CD4-positive, alpha-beta T cell treated with Interleukin-4 for 4 hours (primary cell): ENCODE results near the gene RIN1.
"Not testable (repeated sequence)": the region's sequence is repeated elsewhere in the genome, so short reads cannot be mapped to it uniquely, and the experiment has no call there.

Experiments used
- DNase-seq: peaks from one replicate; pipeline ENCODE4 v3.0.0-alpha.2; 2020

RIN1 gene, protein sequence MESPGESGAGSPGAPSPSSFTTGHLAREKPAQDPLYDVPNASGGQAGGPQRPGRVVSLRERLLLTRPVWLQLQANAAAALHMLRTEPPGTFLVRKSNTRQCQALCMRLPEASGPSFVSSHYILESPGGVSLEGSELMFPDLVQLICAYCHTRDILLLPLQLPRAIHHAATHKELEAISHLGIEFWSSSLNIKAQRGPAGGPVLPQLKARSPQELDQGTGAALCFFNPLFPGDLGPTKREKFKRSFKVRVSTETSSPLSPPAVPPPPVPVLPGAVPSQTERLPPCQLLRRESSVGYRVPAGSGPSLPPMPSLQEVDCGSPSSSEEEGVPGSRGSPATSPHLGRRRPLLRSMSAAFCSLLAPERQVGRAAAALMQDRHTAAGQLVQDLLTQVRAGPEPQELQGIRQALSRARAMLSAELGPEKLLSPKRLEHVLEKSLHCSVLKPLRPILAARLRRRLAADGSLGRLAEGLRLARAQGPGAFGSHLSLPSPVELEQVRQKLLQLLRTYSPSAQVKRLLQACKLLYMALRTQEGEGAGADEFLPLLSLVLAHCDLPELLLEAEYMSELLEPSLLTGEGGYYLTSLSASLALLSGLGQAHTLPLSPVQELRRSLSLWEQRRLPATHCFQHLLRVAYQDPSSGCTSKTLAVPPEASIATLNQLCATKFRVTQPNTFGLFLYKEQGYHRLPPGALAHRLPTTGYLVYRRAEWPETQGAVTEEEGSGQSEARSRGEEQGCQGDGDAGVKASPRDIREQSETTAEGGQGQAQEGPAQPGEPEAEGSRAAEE

DNA sequence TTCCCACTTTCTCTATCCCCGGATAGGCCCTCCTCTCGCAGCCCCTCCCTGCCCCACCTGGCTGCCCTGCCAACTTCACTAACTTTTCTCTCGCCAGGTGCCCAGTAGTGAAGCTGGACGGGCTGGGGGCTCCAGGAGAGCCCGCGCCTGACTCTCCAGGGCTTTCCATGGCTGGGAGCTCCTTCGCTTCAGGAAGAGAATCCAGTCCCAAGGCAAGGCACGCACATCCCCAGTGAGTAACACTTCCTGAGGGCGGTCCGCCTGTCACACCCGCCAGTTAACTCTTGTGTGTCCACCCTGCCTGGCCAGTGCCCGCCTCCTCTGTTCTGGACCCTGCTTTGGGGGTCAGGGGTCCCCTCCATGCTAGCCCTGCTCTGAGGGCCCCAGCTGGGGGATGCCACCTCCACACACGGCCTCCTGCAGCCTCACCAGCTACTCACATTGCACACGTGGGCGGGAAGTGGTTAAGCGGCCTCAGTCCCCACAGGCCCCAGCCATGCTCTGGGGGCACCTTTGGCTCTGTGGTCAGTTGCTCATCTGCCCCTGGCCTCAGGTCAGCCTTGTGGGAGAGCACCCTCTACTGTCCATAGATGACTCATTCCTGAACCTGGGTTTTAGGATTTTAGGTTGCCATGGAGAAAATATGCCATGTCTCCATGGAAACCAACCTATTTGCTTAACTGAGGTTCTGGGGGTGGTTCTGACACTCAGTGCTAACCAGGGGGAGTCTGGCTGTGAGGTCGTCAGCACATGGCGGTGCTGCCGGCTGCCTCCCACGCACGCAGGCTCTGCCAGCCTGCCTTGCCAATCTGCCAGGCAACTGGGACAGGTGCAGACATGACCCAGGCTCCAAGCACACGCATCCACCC is at the start of gene RIN1:
TSS of gene RIN1 (minus strand) at position 201 of the 869 bp plus-strand sequence. CDS start at position 169, 32 bp downstream.
- peak; percentile 76 for DNase-seq

DNA sequence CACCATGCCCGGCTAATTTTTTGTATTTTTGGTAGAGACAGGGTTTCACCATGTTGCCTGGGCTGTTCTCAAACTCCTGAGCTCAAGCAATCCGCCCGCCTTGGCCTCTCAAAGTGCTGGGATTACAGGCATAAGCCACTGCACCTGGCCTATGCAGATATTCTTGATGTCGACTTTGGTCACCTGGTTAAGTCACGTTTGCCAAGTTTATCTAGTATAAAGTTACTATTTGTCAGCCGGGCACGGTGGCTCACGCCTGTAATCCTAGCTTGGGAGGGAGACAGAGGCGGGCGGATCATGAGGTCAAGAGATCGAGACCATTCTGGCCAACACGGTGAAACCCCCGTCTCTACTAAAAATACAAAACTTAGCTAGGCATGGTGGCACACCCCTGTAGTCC is 48.1 kb upstream of the RIN1 start:
- not testable (repeated sequence) for DNase-seq

DNA sequence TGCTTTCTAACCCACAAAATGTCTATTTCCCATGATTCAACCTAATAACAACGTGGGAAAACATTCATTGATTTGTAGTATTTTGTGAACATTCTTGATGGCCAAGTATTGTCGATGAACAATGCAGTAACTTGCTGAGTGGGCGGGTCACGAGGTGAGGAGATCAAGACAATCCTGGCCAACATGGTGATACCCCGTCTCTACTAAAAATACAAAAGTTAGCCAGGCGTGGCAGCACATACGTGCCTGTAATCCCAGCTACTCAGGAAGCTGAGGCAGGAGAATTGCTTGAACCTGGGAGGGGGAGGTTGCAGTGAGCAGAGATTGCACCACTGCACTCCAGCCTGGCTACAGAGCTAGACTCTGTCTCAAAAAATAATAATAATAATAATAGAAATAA is 44.0 kb upstream of the RIN1 start:
- DNase-seq = not testable (repeated sequence)

DNA sequence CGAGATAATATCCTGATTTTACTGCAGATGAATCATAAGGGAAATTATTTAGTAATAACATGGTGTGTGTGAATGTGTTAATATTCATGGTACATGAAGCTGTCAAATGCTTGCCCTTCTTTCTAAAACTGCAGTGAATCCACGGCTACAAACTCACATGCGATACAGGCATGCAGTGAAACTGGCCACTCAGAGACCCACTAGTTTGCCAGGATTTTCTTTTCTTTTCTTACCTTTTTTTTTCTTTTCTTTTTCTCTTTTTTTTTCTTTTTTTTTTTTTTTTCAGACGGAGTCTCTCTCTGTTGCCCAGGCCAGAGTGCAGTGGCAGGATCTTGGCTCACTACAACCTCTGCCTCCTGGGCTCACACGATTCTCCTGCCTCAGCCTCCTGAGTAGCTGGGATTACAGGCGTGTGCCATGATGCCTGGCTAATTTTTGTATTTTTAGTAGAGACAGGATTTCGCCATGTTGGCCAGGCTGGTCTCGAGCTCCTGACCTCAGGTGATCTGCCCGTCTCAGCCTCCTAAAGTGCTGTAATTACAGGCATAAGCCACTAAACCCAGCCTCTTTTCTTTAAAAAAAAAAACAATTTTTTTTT is 37.6 kb upstream of the RIN1 start:
- DNase-seq = not testable (repeated sequence)

DNA sequence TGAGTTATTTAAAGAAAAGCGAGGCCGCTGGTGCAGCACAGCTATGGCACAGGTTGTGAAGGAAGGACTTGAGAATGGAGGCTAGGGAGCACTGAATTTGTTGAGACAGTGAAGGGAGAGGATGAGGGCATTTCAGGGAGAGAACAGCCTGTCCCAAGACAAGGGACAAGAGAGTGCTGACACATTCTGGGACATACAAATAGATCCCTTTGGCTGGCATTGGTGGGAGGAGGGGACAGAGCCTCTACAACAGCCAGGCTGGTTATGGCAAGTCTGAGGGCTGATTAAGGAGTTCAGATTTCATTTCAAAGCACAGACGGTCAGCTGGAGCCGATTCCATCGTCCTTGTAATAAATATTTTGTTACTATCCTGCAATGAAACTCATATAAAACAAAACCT is 37.0 kb upstream of the RIN1 start:
- no peak for DNase-seq

DNA sequence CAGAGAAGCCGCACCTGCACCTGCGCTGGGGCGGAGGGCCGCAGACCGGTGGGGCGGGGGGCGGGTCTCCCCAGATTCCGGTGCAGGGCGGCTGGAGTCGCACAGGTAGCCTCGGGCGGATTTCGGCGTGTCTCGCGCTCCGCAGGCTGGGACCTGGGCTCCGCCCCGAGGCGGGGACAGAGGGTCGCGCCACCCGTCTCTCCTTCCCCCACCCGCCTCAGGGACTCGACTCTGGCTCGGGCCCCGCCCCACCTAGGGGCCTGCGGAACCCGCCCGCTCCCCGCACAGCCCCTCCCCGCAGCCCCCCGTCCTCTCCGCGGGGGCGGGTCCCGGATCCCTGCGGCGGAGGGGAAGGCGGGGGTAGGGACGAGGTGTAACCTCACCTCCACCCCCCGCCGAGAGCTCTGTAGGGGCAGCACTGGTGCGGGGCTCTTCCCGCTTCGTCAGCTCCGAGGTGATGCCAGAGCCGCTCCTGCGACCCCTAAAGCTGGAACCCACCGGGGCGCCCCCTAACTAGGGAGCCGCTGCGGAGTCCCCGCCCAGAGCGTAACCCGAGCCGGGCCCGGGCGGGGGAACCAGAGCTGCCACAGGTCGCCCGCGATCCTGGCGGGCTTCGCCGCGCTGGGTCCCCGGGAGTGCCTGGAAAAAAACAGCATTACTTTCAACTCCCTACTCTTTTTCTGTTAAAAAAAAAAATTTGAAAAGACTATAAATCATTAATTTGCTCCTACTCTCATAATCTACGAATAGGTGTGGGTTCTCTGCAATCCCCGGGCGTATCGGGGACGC is 35.6 kb upstream of the RIN1 start, which contains the start of gene SLC29A2:
TSS of gene SLC29A2 (minus strand) at position 134 of the 789 bp plus-strand sequence. CDS start 169 bp downstream, outside the sequence.
- peak; percentile 74 for DNase-seq

DNA sequence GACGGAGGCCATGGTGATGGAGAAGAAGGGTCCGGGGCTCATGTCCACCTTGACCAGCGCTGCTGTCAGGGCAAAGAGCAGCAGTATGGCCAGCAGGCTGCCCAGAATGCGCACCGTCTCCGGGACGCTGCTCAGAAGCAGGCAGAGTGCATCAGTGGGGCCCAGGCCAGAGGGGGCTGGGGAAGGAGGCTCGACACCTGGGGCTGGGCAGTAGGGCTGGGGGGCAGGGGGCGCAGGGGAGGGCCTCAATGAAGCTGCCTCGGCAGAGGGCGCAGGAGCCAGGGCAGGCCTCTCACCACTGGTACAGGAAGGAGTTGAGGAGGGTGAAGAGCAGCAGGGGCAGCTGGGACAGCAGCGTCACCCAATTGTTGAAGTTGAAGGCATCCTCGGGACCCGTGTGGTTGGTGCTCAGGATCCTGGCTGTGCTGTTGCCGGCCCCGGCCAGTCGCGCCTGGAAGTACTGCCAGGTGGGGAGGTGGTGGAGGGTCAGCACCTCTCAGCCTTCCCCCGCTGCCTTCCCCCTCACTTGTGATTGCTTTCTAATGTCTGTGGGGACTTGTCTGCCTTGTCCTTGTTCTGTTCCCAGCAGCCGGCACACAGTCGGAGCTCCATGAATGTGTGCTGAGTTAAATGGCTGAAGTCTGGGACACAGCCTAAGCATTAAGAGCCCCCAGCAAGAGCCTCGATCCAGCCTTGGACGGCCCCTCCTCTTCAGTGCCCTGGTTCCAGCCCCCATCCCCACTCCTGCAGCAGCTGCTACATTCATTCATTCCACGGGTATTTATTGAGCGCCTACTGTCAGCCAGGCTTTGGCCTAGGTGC is 33.0 kb upstream of the RIN1 start:
- no peak for DNase-seq

DNA sequence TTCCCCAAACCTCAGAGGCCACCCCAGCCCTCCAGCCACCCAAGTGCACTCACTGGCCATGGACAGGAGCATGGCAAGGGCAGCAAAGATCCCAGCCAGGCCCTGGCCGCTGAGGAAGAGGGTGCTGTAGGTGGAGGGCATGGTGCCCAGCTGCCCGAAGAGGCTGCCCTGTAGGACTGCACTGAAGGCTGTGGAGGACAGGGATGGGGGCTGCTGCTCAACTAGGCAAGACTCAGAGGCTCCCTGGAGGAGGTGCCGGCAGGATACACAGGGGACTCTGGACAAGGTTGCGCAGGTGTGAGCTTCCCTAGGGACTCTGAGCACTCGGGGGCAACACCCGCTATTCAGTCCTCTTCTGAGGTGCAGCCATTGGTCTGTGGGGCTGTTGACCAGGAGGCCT is 32.2 kb upstream of the RIN1 start:
- no peak for DNase-seq

DNA sequence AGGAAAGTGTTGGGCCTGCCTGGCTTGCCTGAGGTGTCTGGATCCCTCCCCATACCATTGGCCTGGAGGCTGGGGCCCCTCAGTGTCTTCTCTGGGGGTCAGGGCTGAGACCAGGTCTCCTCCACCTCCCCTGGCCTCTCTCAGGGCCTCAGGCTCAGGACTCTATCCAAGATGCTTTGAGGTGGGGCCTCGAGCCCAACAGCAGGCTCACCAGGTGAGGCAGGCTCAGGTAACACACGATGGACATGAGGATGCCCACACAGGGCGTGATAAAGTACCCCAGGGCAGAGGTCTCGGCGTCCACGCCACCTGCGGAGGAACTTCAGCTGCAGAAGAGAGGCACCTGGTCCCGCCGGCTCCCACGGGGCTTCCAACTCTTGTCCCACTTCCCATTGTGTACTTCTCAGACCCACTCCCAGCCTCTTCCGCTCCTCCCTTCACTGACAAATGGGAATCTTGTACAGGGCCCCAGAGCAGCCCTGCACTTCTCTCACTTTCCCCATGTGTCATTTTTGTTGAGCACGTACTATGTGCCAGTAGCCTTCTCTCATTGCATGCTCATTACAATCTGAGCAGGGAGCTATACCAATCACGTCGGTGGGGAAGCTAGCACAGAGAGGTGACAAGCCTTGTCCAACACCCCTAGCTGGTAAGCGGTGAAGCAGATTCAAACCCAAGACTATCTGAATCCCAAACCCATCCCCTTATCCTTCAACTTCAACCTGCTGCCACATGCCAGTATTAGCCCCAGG is 31.5 kb upstream of the RIN1 start:
- no peak for DNase-seq

DNA sequence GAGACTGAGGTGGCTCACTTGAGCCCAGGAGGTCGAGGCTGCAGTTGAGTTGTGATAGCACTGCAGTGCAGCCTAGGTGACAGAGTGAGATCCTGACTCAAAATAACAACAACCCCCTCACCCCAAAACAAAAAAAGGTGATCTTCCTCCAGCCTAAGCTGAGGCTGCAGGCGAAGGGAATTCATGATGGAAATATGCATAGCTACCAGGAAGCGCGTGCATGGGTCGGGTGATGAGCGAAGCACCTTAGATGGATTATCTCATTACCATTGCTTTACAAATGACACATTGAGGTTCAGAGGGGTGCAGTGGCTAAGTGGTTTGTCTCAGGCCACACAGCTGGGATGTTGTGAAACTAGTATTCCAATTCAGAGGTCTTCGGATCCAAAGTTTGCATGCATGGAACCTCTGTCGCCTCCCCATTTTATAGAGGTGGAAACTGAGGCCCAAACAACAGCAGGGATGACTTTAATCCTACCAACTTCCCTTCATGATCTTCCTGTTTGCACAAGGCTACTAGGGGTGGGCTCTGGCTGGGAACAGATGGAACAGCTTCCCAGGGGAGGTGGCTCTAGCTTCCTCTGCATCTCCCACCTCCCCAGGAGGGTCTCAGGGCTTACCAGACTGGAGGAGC is 30.7 kb upstream of the RIN1 start:
- DNase-seq = no peak

DNA sequence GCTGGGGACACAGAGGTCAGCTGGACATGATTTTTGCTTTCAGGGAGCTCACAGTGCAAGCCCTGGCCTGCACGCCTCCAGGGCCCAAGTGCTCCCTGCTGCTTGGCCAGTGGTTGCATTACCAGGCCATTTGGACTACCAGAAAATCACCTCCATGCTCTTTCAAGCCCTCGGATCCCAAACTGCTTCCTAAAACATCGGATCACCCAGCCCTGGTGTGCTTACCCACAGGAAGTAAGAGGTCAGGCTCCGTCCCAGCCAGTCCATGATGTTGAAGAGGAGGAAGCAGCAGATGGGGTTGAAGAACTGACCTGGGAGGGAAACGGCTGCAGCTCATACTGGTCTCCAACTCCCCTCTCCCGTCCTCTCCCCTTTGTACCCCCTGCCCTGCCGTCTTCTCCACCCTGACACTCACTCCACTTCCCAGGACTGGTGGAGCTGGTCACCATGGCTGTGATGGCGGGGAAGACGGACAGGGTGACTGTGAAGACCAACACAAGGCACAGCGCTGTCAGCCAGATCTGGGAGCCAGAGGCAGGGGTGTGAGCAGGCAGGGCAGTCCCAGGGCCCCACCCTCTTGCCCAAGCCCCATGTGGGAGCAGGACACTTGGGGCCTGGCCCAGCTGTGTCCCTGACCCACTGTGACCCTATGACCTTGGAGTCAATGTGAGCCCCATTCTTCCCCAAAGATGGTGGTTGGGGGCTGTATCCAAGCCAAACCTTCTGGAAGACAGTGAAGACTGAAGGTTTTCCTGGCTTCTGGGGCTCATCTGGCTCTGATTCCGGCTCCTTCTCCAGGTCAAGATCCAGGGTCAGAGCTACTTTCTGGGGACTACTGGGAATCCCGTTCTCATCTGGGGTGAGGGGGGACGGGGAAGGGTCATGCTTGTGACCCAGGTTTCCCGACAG is 29.7 kb upstream of the RIN1 start:
- no peak for DNase-seq

DNA sequence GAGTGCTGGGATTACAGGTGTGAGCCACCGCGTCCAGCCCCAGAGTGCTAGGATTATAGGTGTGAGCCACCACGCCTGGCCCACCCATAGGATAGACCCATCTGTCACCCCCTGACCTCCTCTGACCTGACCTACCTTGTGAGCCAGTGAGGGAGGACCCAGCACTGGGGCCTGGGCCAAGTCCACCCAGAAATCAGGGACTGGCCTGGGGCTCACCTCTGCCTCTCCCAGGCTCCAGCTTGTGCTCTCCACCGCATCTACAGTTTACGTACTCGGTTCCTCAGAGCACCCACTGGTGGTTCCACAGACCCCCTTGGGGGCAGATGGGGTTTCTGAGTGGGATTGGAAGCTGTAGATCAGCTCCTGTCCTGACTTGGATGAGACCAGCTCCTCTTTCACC is 28.9 kb upstream of the RIN1 start:
- DNase-seq = no peak

DNA sequence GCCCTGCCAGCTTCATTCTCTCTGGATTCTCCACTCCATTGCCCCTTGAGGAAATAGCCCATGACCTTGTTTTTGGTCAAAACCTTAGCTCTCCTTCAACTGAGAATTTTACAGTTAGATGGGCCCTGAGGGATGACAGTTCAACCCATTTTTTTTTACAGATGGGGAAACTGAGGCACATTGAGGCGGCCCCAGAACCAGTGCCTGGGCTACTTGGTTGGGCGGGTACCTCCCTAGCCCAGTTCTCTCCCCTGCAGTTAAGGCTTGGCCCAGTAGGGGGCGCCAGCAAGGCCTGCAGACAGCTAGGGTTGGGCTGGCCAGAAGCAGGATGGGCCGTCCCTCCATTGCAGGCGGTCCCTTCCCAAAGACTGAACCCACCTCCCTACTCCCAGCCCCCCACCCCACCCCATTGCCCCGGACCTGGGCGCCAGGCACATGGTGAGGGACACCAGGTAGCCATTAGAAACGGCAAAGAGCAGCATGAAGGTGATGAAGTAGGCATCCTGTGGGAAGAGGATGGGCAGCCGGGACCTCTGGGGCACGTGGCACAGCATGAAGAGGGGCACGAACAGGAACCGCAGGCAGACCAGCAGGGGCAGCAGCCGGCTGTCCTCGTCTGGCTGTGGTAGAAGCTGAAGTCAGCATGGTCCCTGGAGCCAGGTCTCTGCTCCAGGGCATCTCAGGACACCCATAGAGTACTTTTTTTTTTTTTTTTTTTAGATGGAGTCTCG is 27.7 kb upstream of the RIN1 start:
- peak; percentile 41 for DNase-seq

DNA sequence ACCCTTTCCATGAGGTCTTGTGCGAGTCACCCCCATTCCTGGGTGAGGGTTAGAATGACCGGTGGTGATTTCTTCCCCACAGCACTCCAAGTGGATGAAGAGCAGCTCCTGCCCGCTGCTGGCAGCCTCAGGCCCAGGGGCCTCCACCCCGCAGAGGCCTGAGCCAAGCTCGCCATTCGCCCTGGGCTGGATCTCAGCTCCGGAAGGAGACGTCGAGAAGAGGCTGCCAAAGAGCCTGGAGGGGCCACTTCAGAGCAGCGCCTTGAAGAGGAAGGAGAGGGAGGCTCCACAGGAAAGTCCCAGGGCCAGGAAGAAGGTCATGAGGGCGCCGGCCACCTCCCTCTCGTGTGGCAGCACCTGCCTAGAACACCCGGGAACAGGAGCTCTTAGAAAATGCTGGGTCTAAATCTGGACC is 27.0 kb upstream of the RIN1 start:
- no peak for DNase-seq

DNA sequence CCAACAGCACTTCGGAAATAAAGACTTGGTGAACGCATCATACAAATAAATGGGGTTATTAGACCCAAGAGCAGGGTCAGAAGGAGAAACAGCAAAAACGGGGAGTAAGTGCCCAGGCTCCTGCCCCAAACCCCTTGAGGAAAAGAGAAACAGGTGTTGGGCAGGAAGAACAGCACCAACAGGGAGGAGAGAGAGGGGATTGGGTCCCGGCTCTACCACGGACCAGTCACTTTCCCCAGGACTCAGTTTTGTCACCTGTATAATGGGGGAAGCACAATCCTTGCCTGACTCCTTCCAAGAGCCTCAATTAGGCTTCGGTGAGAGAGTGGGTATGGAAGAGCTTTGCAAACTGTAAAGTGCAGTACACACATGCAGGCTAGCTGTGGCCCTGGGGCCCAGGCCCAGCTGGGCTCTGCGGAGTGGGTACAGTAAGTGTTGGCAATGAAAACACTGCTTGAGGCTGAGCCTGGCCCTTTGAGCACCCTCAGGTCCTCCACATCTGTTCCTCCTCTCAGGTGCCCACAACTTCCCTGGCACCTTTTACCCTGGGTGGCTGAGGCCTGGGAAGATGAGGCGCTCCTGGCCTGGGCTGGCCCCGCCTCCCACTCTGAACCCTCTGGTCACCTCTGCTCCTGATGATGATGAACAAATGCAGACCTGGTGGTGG is 26.4 kb upstream of the RIN1 start:
- DNase-seq = no peak

DNA sequence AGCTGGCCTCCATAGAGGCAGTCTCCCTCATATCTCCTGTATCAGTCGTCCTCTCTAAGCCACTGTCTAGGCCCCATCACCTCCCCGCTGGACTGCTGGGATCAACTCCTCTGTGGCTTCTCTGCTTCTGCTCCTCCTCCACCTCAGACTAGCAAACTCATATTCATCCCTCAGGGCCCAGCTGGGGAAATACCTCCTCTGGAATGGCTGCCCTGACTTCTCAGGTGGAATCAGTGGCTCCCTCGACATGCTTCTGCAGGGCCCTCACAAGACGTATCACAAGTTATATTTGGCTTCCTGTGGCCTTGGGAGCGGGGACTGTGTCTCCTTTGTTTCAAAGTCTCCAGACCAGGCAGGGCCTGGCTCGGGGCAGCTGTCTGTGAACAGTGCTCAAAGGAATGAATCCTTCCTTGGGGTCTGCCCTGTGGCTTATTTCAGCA is 25.3 kb upstream of the RIN1 start:
- DNase-seq = no peak
